GM12801 (cell line): ENCODE results near the gene GC.

Experiments
- TF ChIP-seq, protein P1 (sequence below): IDR thresholded peaks from one replicate; pipeline ENCODE4 v1.5.1; 2011; ENCODE audit warnings: control low read depth; ENCODE audit not compliant: insufficient read length; ENCODE audit errors: extremely low read depth

The GC gene, protein sequence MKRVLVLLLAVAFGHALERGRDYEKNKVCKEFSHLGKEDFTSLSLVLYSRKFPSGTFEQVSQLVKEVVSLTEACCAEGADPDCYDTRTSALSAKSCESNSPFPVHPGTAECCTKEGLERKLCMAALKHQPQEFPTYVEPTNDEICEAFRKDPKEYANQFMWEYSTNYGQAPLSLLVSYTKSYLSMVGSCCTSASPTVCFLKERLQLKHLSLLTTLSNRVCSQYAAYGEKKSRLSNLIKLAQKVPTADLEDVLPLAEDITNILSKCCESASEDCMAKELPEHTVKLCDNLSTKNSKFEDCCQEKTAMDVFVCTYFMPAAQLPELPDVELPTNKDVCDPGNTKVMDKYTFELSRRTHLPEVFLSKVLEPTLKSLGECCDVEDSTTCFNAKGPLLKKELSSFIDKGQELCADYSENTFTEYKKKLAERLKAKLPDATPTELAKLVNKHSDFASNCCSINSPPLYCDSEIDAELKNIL

DNA sequence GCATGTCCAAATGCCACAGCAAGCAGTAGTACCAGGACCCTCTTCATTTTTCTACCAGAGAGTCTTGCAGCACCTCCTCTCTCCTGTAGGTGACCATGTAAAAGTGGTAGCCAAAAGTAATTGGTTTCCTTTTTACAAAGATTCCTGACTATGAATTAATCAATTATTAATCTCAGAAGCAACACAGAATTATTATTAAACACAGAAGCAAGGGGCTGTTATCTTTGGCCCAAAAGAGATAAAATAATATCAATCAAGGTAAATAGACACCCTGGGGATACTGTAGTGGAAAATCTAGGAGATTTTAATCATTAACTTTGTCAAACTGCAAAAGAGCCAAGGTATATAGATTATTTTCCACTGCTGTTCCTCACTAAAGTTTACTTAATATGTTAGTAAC is at the start of gene GC:
TSS of gene GC (minus strand) at position 108 of the 400 bp plus-strand sequence. CDS start at position 47, 61 bp downstream.
- TF ChIP-seq, protein P1, sequence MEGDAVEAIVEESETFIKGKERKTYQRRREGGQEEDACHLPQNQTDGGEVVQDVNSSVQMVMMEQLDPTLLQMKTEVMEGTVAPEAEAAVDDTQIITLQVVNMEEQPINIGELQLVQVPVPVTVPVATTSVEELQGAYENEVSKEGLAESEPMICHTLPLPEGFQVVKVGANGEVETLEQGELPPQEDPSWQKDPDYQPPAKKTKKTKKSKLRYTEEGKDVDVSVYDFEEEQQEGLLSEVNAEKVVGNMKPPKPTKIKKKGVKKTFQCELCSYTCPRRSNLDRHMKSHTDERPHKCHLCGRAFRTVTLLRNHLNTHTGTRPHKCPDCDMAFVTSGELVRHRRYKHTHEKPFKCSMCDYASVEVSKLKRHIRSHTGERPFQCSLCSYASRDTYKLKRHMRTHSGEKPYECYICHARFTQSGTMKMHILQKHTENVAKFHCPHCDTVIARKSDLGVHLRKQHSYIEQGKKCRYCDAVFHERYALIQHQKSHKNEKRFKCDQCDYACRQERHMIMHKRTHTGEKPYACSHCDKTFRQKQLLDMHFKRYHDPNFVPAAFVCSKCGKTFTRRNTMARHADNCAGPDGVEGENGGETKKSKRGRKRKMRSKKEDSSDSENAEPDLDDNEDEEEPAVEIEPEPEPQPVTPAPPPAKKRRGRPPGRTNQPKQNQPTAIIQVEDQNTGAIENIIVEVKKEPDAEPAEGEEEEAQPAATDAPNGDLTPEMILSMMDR = no peak

DNA sequence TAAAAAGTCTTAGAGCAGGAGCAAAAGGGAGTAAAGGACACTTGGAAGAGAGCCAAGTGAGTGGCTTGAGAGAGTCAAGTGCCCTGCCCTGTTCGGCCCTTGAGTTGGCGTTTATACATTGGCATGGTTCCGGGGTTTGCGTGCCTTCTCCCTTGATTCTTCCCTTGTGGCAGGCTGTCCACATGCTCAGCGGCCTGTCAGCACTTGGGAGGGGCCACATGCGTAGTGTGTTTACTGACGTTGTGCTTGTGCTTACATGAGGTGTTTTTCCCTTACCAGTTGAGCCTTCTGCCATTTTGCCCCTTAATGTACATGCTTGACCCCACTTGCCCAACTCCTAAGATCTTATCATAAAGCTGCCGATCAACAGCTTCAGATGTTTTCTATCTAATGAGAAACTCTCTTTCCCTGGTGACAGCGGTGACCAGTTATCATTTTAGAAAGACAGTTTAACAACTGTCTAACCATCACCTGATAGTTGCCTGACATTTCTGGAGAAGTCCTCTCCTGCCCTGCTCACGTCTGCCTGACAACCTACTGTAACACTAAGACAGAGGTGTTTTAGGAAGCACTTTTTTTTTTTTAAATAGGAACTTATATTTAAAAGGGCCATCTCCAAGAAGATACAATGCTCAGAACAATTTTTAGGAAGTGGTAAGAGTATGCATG is 49.5 kb upstream of the GC start:
- TF ChIP-seq, protein P1 = no peak

DNA sequence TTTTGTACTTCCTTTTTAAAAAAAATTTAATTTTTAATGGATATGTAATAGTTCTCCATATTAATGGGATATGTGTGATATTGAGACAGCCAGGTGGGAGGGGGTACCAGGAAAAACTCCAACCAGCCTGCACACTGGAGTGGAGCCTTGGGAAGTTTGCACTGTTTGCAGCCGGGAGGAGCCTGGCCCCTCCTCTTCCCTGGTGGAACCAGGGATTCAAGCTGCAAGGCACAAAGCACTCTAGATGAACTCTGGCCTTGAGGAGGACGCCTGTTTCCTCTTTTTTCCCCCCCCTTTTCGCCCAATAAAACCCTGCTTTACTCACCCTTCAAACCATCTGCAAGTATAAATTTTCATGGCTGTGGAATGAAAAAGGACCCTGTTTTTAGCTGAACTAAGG is 48.2 kb upstream of the GC start:
- TF ChIP-seq, protein P1 = no peak

DNA sequence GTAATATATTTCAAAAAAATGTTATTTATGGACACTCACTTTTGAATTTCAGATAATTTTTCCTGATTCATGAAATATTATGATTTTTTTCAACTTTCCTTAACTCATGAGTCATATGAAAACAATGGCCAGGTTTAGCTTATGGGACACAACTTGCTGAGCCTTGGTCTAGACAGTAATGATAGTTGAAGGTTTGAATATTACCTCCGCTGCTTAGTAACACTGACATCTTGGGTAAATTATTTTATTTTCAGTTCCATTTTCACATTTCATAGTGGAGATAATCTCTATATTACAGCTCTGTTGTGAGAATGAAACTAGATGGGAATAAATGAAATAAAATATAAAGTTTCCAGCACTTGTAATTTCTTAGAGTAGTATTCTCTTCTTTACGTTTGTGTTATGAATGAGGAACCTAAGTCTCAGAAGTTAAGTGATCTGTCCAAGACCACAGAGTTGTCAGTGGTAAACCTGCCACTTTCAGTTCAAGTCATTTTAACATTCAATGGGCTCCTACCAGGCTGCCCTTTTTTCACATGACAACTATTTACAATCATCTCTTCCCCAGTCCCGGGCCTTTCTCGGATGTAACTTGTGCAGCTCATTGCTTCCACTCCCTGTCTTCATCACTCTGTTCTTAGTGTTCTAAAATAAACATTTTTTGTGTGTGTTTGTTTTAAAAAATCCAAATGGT is 46.8 kb upstream of the GC start:
- TF ChIP-seq, protein P1 = no peak

DNA sequence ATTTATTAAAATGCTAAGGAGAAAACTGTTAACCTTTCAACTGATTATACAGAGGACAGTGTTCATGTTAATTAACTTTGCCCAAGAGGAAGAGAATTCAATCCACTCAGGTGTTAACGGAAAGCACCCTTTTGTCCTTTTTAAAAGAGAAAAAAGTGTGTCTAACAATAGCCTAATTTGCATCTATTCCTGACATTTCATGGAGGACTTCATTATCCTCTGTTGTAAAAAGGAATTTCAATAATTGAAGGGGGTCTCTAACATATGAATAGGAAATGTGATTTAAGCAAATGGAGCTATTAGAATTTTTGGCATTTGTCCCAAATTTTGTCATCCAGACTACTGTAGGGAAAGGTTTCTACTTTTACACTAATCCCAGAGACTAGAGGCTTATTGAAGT is 44.6 kb upstream of the GC start:
- TF ChIP-seq, protein P1 = no peak

DNA sequence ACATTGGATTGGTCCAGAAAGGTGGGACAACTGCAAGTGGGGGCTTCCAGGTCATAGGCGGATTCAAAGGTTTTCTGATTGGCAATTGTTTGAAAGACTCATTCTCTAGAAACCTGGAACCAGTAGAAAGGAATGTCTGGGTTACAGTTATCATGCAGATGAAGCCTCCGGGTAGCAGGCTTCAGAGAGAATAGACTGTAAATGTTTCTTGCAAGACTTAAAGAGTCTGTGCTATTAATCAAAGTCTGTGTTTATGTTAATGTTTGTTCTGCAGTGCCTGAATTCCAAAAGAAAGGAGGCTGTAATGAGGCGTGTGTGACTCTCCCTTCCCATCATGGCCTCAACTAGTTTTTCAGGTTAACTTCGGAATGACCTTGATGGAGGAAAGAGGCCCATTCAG is 43.9 kb upstream of the GC start:
- TF ChIP-seq, protein P1 = no peak

DNA sequence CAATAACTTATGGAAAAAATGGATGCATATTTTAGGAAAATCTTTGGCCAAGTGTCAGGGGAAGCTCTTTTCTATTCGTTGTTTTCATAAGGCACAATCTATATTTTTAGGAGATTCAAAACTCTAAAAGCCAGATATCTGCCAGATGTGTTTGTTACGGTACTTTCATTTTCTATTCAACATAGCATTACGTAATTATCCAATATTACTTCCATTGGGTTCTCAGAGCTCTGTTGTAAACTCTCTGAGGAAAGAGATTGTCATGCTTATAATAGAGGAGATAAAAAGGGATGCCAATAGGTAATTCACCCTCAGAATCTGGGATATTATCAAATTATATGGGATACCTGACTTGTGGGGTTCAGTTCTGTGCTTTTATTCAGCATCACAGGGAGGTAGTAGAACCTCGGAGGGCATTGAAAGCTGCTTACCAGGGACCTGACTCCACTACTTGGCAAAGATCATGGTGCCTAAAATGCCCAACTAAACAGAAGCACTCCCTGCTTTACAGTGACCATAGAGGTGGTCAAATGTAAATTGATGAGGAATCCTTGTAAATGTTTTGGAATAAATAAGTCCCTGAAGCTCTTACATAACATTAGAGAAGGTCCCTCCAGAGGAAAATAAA is 32.9 kb upstream of the GC start:
- TF ChIP-seq, protein P1 = no peak
